HG02610 (cell line): ENCODE data around the gene VAV3.

Source experiments
- ATAC-seq: cut with Tn5 transposase; IDR thresholded peaks from one replicate; pipeline ENCODE4 v1.9.1; 2021; ENCODE audit warnings: mild to moderate bottlenecking, moderate library complexity; ENCODE audit not compliant: unreplicated experiment

VAV3 gene

DNA sequence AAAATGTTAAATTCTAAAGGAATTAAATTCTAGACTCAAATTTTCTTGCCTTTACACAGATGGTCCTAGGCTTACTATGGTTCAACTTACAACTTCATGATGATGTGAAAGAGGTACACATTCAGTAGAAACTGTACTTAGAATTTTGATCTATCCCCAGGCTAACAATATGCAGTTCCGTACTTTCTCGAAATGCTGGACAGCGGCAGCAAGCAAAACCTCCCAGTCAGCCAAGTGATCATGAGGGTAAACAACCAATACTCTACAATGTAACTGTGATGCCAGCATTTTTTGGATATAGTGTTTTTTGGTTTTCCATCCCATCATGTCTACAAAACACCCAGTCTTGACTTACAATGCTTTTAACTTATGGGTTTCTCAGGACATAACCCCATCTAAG, 25.7 kb downstream of the VAV3 start:
- no peak for ATAC-seq

DNA sequence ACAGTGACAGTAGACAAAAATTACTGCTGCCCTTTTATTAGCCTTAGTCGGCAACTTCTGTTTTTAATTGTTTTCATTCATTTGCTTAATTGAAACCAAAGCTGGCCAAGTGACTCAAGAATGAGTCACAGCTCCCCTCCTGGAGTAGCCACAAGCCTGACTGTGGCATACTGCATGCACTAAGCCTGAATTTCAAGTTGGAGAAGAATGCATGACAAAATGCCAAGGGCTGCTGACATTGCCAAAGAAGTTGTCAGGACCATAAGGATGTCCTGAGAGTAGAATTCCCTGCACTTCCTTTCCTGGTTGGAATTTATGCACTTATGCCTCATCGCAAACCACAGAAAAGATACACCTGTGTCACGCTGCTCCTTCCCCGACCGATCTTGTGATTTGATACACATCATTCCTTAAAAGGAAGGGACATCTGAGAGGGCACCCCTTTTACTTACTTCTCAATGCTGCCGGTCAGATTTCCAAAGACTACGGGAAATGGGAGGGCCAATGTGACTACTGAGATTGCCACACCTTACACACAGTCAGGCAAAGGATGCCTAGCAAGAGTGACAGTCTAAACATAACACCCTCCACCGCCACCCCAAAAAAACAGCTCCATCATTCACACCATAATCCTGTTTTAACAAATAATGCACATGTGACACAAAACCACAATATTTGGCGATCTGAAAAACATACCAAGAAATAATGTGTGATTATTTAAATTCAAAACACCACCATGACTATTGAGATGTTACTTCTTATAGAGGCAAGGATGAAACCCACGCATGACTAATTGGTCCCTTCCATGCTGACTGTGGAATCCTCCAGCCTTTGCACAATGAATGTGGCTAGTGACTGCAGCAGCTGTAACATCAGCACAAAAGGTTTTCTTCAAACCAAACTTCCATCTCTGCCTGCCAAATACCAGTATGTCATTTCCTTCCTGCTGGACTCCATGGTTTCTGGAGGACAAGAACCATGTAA, 28.2 kb downstream of the VAV3 start:
- peak; percentile 34 for ATAC-seq

DNA sequence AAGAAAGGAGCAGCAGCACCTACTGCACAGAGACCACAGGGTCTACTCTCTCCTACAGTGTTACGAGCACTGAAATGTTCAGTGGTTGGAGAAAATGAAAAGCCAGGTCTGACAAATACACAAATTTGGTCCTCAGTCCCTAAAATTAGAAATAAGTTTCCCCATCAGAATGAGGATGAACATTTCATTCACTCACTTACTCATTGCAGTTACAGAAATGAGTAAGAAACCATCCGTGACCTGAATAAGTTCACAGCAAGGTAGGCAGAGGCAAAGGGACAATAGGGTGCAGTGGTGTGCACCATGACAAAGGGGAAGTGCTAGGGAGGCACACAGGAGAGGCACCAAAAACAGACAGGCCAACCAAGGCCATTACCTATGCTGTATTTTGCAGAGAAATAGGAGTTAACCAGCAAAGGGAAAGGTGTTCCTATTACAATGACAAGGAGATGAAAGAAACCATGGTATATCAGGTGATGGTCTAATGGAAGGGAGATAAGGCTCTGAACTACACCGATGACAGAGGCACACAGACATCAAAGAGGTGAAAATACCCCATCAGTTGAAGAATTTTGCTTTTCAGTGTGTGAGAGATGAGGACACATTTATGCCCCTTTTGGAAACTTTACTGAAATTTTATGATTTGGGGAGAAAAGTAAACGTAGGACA, 29.4 kb downstream of the VAV3 start:
- ATAC-seq = peak; percentile 97

DNA sequence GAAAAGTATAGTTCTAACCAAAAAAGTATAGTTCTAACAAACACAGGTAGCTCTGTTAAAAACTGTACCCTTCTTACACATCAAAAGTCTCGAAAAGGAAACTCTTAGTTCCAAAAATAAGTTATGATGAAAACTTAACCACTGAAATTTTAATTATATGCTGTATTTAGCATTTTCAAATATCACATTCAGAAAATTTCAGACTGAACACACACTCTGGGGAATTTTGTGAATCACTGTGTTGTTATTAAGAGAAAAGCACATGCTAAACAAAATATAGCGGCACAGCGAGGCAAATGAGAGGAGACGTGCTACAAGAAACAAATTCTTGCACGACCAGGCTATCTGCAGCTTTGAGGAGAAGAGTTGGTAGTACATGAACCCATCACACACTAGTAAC, 30.4 kb downstream of the VAV3 start:
- ATAC-seq = peak; percentile 19

DNA sequence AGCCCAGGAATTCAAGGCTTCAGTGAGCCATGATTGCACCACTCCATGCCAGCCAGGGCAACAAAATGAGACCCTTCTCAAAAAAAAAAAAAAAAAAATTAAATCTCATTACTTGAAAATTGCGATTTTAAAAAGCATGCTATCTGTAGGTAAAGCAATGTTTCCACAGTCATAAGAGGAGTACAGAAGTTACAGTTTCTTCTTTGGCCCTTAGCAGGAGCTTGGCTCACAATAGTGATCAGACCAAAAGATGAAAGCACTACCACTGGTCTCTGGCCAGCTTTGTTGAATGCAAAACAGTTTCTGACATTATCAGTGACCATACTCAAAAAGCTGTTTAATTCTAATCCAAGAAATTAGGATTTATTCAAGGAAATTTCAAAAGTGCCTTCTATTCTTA, 31.2 kb downstream of the VAV3 start:
- no peak for ATAC-seq

- no peak for ATAC-seq
Measured at GRCh38 chr1:107930292-107930691, 34.7 kb downstream of the VAV3 start.

- no peak for ATAC-seq
Measured at GRCh38 chr1:107927820-107928219, 37.2 kb downstream of the VAV3 start.

DNA sequence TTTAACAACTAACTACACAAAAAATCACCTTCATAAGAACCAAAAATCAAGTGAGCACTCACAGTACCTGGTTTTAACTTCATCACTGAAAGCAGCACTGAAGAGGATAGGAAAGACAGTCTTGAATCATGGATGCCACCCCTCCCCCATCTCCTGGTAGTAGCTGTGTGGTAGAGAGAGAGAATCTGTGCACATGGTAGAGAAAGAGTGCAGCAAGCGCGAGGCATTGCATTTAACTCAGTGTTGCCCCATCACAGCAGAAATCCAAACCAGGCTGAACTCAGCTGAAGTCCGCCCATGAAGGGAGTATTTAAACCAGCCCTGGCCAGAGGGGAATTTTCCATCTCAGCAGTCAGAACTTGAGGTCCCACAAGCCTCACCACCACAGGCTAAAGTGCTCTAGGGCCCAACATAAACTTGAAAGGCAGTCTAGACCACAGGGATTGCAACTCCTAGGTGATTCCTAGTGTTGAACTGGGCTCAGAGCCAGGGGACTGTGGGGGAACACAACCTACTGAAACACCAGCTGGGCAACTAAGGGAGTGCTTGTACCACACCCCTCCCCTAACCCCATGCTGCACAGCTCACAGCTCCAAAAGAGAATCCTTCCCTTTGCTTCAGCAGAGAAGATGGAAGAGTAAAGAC, 38.4 kb downstream of the VAV3 start:
- no peak for ATAC-seq

DNA sequence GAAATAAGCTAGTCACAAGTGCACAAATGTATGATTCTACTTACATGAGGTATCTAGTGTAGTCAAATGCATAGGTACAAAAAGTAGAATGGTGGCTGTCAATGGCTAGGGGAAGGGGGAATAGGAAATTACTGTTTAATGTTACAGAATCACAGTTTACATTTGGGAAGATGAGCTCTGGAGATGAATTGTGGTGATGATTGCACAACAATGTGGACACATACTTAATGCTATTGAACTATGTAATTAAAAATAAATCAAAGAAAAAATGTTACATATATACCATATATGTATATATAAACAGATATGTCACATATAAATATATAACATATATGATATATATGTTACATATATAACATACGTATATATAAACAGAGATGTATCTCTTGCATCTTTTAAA, 39.4 kb downstream of the VAV3 start:
- no peak for ATAC-seq

- no peak for ATAC-seq
Measured at GRCh38 chr1:107920999-107921398, 44.0 kb downstream of the VAV3 start.

DNA sequence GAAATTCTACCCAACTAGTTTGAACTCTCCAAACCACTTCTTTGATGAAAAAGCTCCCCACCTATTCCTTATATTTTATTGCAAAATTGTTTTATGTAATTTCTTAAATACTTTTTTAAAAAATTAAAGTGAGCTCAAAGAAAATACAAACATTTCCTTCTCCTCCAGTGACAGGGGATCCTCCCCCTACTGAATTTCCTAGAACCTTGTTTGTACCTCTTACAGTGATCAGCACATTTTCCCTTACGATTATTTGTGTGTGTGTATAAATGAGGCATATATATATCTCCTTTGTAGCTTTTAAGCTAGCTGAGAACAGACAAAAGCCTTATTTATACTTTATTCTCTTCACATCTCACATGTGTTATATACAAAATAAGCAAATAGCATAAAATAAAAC, 44.4 kb downstream of the VAV3 start:
- no peak for ATAC-seq

GRCh38 chr1:107919953-107920352, 45.0 kb downstream of the VAV3 start:
- ATAC-seq = no peak

DNA sequence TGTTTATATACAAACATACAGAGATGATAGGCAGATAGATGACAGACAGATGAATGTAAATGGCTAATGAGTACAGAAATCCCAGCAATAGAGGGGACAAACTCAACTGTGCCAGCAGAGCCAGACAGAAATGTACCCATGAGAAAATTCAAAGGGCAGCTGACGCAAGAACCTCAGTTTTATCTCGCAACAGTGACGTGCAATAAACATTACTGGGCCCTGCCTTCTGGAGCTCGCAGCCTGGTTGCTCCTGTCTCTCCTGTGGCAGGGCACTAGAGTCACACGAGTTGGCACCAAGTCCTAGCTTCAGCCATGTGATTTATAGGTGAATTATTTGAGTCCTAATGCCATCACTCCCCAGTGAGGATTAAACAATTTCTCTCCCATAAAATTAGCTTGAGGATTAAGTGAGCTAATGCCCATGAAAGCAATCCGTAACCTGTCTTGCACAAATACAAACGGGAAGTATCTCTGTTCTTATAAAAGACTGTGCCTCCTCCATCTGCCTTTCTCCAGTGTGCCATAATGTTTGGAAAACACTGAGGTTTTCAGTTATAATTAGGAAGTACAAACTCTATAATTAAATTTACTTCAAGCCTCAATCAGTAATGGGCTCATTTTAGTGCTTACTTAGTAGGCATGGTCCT, 50.7 kb downstream of the VAV3 start:
- no peak for ATAC-seq

DNA sequence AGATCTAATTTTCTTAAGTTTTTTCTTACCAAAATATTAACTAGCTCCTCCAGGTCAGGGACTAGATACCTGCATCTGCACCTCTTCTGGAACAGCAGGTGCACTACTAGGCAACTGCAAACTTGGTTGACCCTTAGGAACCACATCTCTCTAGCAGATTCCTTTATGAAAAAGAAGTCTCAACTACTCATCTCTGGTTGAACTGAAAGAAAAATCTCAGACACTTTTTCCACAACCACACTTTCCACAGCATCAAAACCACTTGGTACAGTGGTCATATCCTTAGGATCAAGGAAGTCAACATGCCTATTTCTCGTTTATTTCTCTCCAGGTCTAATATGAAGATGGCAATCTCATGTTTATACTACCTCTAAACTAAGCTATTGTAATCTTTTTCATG, 52.3 kb downstream of the VAV3 start:
- no peak for ATAC-seq

DNA sequence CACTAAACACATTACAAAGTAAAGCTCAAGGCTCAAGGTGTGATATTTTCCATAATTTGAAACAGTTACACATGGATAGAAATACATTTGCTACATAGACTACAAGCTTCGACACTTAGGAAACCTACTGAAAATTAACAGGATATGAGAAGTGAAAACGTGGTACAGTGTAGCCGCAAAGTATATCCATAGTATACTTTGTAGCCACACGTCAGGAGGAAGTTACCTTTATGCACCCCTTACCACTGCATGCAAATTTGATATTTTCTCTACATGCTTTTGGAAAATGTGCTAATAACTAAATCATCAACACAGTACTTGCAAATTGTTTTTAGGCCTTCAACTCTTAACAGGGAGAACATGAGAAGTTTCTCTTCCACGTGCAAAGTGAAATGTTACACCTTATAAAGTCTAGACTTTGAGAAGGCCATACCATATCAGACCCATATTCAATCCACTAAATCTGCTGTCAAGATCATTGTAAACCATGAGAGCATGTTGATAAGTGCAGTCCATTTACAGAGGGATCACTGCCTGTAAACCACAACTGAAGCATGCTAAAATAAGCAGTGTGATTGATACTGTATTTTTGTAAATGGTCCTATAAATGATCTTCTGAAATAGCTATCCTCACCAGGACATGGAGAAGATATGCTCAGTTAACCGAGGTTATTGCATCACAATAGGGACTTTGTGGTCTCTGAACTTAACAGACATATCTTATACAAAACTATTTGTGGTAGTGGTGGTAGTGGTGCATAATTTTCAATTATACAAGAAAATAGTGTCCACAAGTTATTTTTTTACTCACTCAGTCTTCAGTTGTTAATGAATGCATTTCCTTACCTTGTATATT, 64.7 kb downstream of the VAV3 start:
- no peak for ATAC-seq

DNA sequence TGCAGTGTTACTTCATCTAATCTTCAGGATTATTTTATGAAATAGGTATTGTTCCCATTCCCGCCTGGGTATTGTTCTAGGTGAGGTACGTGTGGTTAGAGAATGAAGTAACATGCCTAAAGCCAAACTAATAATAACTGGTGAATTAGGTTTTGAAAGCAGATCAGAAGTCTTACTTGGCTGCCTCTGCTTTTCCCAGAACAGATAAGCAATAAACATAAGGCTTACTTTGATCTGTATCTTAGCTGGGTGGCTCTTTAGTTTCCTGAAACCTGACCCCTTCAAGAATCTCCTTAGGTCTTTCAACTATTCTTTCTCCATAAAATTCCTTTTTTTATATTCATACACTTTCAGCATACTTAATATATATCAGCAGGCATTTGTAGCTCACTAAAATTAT, 65.3 kb downstream of the VAV3 start:
- ATAC-seq = no peak

DNA sequence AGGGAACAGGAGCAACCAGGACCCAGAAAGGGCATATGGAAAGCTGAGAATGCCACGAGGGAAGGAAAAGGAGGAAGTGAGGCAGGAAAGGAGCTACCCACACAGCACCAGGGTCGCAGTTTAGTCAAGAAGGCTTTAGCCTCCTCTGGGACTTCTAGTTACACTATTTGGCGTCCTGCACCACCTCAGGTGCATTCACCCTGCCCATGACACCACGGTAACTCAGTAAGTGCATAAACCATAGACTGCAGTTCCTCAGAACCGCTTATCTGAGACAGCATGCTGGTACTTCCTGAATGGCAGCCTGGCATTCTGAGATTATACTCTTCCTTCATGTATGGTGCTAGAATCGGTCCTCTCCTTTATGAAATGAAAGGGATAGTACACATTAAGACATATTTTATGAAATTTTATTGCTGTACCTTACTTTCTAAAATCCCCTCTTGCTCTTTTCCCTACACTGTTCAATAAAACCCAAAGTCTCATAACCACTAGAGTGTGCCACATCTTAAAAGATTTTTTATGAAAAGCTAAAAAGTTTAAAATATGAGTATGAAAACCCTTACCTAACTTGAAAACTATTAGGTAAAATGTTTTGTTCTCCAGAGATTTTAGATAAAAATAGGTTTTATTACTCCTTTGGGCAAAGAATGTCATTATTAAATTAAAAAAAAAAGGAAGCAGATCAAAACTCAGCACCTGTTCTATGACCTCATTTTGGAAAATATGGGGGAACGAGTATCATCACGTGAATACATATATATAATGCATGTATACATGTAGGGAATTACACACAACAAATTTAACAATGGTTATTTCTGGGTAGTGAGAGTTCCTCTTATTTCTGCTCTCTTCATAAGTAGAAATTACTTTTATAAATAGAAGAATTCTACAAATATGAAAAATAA, 67.3 kb downstream of the VAV3 start:
- ATAC-seq = no peak

GRCh38 chr1:107896936-107897335, 68.0 kb downstream of the VAV3 start:
- no peak for ATAC-seq

- no peak for ATAC-seq
Measured at GRCh38 chr1:107896401-107896800, 68.6 kb downstream of the VAV3 start.
